Panc1 (cell line): ENCODE results near the gene TCEAL5. TPM values are rescaled to one million over a fixed set of nuclear protein-coding genes. Genes with fewer than 3 reads are reported as not detected.

Source experiments
- ATAC-seq: fragments of 200-7000 bp; cut with Tn5 transposase; 2 replicates; pipeline ENCODE4 v1.9.1; 2020; ENCODE audit warnings: mild to moderate bottlenecking, moderate library complexity
- BruUV-seq: library from RNA; stranded (reverse); fragments of 400-500 nt; replicated peaks from 2 replicates; lab custom pipeline; 2021; lab: Mats Ljungman, UMichigan
- CTCF ChIA-PET: fragments of 300-600 bp; sonication (Branson Sonifier 250); formaldehyde crosslinking; loops from one replicate; lab custom pipeline; 2022; ENCODE audit warnings: antibody characterized with exemption; lab: Charles Lee
- POLR2A ChIA-PET: fragments of 300-600 bp; sonication (Branson Sonifier 250); formaldehyde crosslinking; loops from one replicate; lab custom pipeline; 2022; ENCODE audit warnings: antibody characterized with exemption; lab: Charles Lee
- DNase-seq: peaks from one replicate; pipeline ENCODE4 v3.0.0-alpha.2; 2010; ENCODE audit warnings: low read depth, low spot score
- H3K27ac ChIP-seq: 2 replicates; pipeline ENCODE4 v1.5.1; 2011; ENCODE audit warnings: mild to moderate bottlenecking, low read length, inconsistent platforms
- H3K27me3 ChIP-seq: fragments of 200-500 bp; sonication (Bioruptor generic); 2 replicates; pipeline ENCODE4 v1.6.0; 2014; ENCODE audit warnings: low read length, inconsistent platforms; ENCODE audit not compliant: control insufficient read depth, insufficient read depth
- H3K36me3 ChIP-seq: fragments of 200-500 bp; sonication (Bioruptor generic); 2 replicates; pipeline ENCODE4 v1.5.1; 2014; ENCODE audit warnings: inconsistent platforms, mild to moderate bottlenecking, low read length, moderate library complexity; ENCODE audit not compliant: control insufficient read depth, insufficient read depth
- H3K4me1 ChIP-seq: 2 replicates; pipeline ENCODE4 v1.5.1; 2011; ENCODE audit warnings: inconsistent platforms, mild to moderate bottlenecking, low read length, moderate library complexity; ENCODE audit not compliant: control insufficient read depth, insufficient read depth
- H3K4me3 ChIP-seq, 2 experiments: 2 replicates each; pipeline ENCODE4 v1.5.1; 2011 to 2012; ENCODE audit warnings: low read depth in 2 of 2, low read length in 2 of 2, mild to moderate bottlenecking in 2 of 2, inconsistent platforms in 1 of 2, moderate library complexity in 1 of 2
- H3K9me3 ChIP-seq: fragments of 200-500 bp; sonication (Bioruptor generic); 2 replicates; pipeline ENCODE4 v1.5.1; 2014; ENCODE audit warnings: low read depth, mild to moderate bottlenecking, inconsistent platforms, low read length, moderate library complexity; ENCODE audit not compliant: control insufficient read depth, insufficient read depth
- CTCF ChIP-seq: fragments of 450-650 bp; IDR thresholded peaks from 2 replicates; pipeline ENCODE4 v1.5.1; 2017; ENCODE audit warnings: mild to moderate bottlenecking
- POLR2AphosphoS5 ChIP-seq: IDR thresholded peaks from 2 replicates; pipeline ENCODE4 v1.6.1; 2012; ENCODE audit warnings: mild to moderate bottlenecking, low read depth, low read length, moderate library complexity
- REST ChIP-seq, 2 experiments: IDR thresholded peaks; 2 replicates each; pipeline ENCODE4 v1.6.1; 2011 to 2012; ENCODE audit warnings: low read depth in 2 of 2, control low read depth in 1 of 2, low read length in 1 of 2, mild to moderate bottlenecking in 1 of 2, moderate library complexity in 1 of 2; ENCODE audit not compliant: insufficient read depth in 1 of 2
- SIN3A ChIP-seq: IDR thresholded peaks from 2 replicates; pipeline ENCODE4 v1.6.1; 2012; ENCODE audit warnings: low read depth, mild to moderate bottlenecking, low read length, moderate library complexity, borderline replicate concordance; ENCODE audit not compliant: insufficient read depth
- TCF7L2 ChIP-seq: IDR thresholded peaks from 2 replicates; pipeline ENCODE4 v1.6.1; 2011; ENCODE audit warnings: mild to moderate bottlenecking, low read depth, low read length, inconsistent platforms
- in situ Hi-C: cut with HindIII; loops from 2 replicates; pipeline ENCODE4 v1.10.0; 2016; ENCODE audit warnings: low sequenced_read_pairs, low pct_unique_long_range_greater_than_20kb
- intact Hi-C: fragments of 100-400 bp; cut with micrococcal nuclease; formaldehyde crosslinking; loops from one replicate; pipeline ENCODE4 v1.10.0; 2022; ENCODE audit not compliant: unreplicated experiment
- total RNA-seq: library from RNA; stranded (reverse); gene quantifications from one replicate; pipeline ENCODE4 v1.2.1, GENCODE V29; 2021; ENCODE audit not compliant: unreplicated experiment

TCEAL5 gene
- total RNA-seq, 1 experiment from 2014 or later = not detected

GRCh38 chrX:103254171-103254824 is 22.3 kb downstream of the TCEAL5 start:
- no peaks in the 10 kb centered on the region for H3K4me1 ChIP-seq
- ChIA-PET POLR2A (no interaction called here), CTCF (interaction anchor here (1.0 to 1.5 kb wide), 2 partner anchors 23 to 209 kb away, joined by 3 read pairs; no protein-coding TSS in a partner anchor)
- H3K27me3 ChIP-seq = no peaks in the 10 kb centered on the region; the same call in 1 of the 2 replicates
- no peak for TF ChIP-seq POLR2AphosphoS5
- no peak for TF ChIP-seq REST (IDR thresholded peaks at IDR 0.05; ENCODE audit: insufficient read depth in 1 of 2, low read depth in 2 of 2, low read length in 1 of 2)
- no peak for TF ChIP-seq CTCF
- TF ChIP-seq SIN3A = no peak
- no peak for TF ChIP-seq TCF7L2
- H3K9me3 ChIP-seq = no peaks in the 10 kb centered on the region
- intact Hi-C loops (no loop called here), in situ Hi-C loops (no loop called here)
- peak overlapping the region; percentile 69 for H3K27ac ChIP-seq
- H3K36me3 ChIP-seq = no peaks in the 10 kb centered on the region
- H3K4me3 ChIP-seq = peak overlapping the region; percentile 63 to 88
- ATAC-seq (peak; percentile 64), DNase-seq (no peak)
- no TSS peak for BruUV-seq

- BruUV-seq = no TSS peak
- ChIA-PET CTCF (interaction anchor here (1.5 kb wide), 1 partner anchor 210 kb away, joined by 3 read pairs; no protein-coding TSS in a partner anchor), POLR2A (no interaction called here)
- ATAC-seq (no peak), DNase-seq (no peak)
- TF ChIP-seq SIN3A (no peak), CTCF (no peak), POLR2AphosphoS5 (no peak), TCF7L2 (no peak), REST (IDR thresholded peaks at IDR 0.05; ENCODE audit: insufficient read depth in 1 of 2, low read depth in 2 of 2, low read length in 1 of 2) (no peak)
- Histone ChIP-seq H3K4me3 (peak overlapping the region; percentile 63 to 88), H3K27me3 (no peaks in the 10 kb centered on the region), H3K36me3 (no peaks in the 10 kb centered on the region), H3K9me3 (no peaks in the 10 kb centered on the region), H3K27ac (peak overlapping the region; percentile 69; the same call in 1 of the 2 replicates), H3K4me1 (no peaks in the 10 kb centered on the region)
- in situ Hi-C loops (no loop called here), intact Hi-C loops (no loop called here)
These were observed 22.9 kb downstream of the TCEAL5 start for GRCh38 chrX:103253608-103254007.
